Loucy (cell line): ENCODE measurements around the gene LSM12.

Experiments used
- H2AFZ ChIP-seq: fragments of 200-600 bp; sonication (generic); 2 replicates; pipeline ENCODE4 v1.6.0; 2016; ENCODE audit warnings: antibody characterized with exemption, mild to moderate bottlenecking, low read length, moderate library complexity
- H3F3A ChIP-seq: fragments of 200-600 bp; 2 replicates; pipeline ENCODE4 v1.6.0; 2016; ENCODE audit warnings: antibody characterized with exemption, low read depth, mild to moderate bottlenecking
- H3K27me3 ChIP-seq: fragments of 200-600 bp; sonication (generic); 2 replicates; pipeline ENCODE4 v1.6.1; 2014; ENCODE audit warnings: low read length, mild to moderate bottlenecking; ENCODE audit not compliant: insufficient read depth, poor library complexity, severe bottlenecking
- H3K36me3 ChIP-seq: fragments of 200-600 bp; sonication (generic); 2 replicates; pipeline ENCODE4 v1.6.1; 2016; ENCODE audit warnings: low read length; ENCODE audit not compliant: insufficient read depth
- H3K4me1 ChIP-seq: fragments of 200-600 bp; sonication (generic); 2 replicates; pipeline ENCODE4 v1.5.1; 2014; ENCODE audit warnings: low read length, mild to moderate bottlenecking; ENCODE audit not compliant: insufficient read depth, poor library complexity, severe bottlenecking
- H3K4me2 ChIP-seq: fragments of 200-600 bp; sonication (generic); 2 replicates; pipeline ENCODE4 v1.6.0; 2014; ENCODE audit warnings: antibody characterized with exemption, low read length, low read depth, mild to moderate bottlenecking; ENCODE audit not compliant: poor library complexity, severe bottlenecking
- H3K4me3 ChIP-seq: fragments of 200-600 bp; sonication (generic); 2 replicates; pipeline ENCODE4 v1.5.1; 2014; ENCODE audit warnings: low read length, mild to moderate bottlenecking, mixed read lengths; ENCODE audit not compliant: poor library complexity, severe bottlenecking
- H3K79me2 ChIP-seq: fragments of 200-600 bp; sonication (generic); 2 replicates; pipeline ENCODE4 v1.6.1; 2014; ENCODE audit warnings: low read length; ENCODE audit not compliant: insufficient read depth
- H3K9ac ChIP-seq: fragments of 200-600 bp; sonication (generic); 2 replicates; pipeline ENCODE4 v1.6.0; 2014; ENCODE audit warnings: mild to moderate bottlenecking, low read depth, low read length, moderate library complexity; ENCODE audit not compliant: poor library complexity, severe bottlenecking
- H3K9me2 ChIP-seq: fragments of 200-600 bp; sonication (generic); replicated peaks from 2 replicates; pipeline ENCODE4 v1.6.1; 2016; ENCODE audit warnings: low read depth, low read length, mixed read lengths
- H3K9me3 ChIP-seq: fragments of 200-600 bp; sonication (generic); 2 replicates; pipeline ENCODE4 v1.6.1; 2014; ENCODE audit warnings: mild to moderate bottlenecking, antibody characterized with exemption, low read length, low read depth; ENCODE audit not compliant: insufficient read depth
- H4K20me1 ChIP-seq: fragments of 200-600 bp; sonication (generic); 2 replicates; pipeline ENCODE4 v1.6.0; 2014; ENCODE audit warnings: antibody characterized with exemption, low read length, mild to moderate bottlenecking; ENCODE audit not compliant: insufficient read depth, poor library complexity, severe bottlenecking
- EZH2phosphoT487 ChIP-seq: fragments of 200-600 bp; IDR thresholded peaks from 2 replicates; pipeline ENCODE4 v1.6.1; 2018; ENCODE audit warnings: antibody characterized with exemption, mild to moderate bottlenecking, moderate library complexity, borderline replicate concordance
- TF ChIP-seq, protein P1 (sequence below): fragments of 200-600 bp; sonication (generic); conservative IDR thresholded peaks from 2 replicates; pipeline ENCODE4 v1.5.1; 2014; ENCODE audit warnings: mild to moderate bottlenecking, antibody characterized with exemption, low read length

Gene LSM12

GRCh38 chr17:44004761-44005526 is 61.5 kb downstream of the LSM12 start:
- H3K27me3 ChIP-seq: no peaks in the 10 kb centered on the region
- no peaks in the 10 kb centered on the region for H3K9me3 ChIP-seq
- no peak overlapping the region for H3K9ac ChIP-seq
- TF ChIP-seq EZH2phosphoT487: no peak
- TF ChIP-seq, protein P1, sequence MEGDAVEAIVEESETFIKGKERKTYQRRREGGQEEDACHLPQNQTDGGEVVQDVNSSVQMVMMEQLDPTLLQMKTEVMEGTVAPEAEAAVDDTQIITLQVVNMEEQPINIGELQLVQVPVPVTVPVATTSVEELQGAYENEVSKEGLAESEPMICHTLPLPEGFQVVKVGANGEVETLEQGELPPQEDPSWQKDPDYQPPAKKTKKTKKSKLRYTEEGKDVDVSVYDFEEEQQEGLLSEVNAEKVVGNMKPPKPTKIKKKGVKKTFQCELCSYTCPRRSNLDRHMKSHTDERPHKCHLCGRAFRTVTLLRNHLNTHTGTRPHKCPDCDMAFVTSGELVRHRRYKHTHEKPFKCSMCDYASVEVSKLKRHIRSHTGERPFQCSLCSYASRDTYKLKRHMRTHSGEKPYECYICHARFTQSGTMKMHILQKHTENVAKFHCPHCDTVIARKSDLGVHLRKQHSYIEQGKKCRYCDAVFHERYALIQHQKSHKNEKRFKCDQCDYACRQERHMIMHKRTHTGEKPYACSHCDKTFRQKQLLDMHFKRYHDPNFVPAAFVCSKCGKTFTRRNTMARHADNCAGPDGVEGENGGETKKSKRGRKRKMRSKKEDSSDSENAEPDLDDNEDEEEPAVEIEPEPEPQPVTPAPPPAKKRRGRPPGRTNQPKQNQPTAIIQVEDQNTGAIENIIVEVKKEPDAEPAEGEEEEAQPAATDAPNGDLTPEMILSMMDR: no peak
- H3K9me2 ChIP-seq: no peaks in the 10 kb centered on the region
- H3K79me2 ChIP-seq: no peaks in the 10 kb centered on the region
- no peaks in the 10 kb centered on the region for H3F3A ChIP-seq
- H3K36me3 ChIP-seq: no peaks in the 10 kb centered on the region
- H3K4me1 ChIP-seq: peaks cover 9% of the 10 kb centered on the region
- no peak overlapping the region for H2AFZ ChIP-seq
- no peaks in the 10 kb centered on the region for H4K20me1 ChIP-seq
- no peak overlapping the region for H3K4me3 ChIP-seq
- no peak overlapping the region for H3K4me2 ChIP-seq

DNA sequence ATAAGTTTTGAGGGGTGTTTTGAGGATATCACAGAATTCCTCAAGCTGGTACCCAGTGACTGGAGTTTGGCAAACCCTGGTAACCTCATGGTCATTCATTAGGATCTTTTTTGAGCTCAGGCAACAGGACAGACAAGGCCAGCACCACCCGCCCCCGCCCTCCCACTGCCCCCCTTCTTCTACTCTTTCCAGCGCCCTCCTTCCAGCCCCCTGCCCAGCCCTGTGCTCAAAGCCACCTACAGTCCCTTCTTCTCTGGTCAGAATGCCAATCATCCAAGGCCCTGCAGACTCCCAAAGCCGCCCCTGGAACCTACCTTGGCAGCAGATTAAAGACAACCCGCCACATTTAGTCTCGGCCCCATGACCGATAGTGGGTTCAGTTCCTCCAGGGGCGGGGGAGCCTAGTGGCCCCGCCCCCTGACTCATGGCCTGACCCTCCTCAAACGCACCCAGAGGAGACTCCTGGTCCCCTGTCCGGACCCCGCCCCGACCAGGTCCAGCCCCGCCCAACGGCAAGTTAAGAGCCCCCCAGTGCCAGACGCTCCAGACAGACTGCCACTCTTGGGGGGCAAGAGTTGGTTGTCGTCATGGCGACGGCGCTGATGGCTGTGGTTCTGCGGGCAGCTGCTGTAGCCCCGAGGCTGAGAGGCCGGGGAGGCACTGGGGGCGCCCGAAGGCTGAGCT is 62.3 kb downstream of the LSM12 start, which contains the start of gene NAGS:
Gene NAGS (plus strand): TSS at position 546 of the 684 bp plus-strand sequence. CDS start 42 bp downstream, at position 588.
- Histone ChIP-seq H3K27me3 (no peaks in the 10 kb centered on the region), H3K4me3 (no peak within 1 kb of the TSS), H4K20me1 (no peaks in the 10 kb centered on the region), H3K79me2 (no peaks in the 10 kb centered on the region), H2AFZ (no peak within 1 kb of the TSS), H3K4me1 (peaks cover 9% of the 10 kb centered on the region), H3K4me2 (no peak within 1 kb of the TSS), H3K9ac (no peak within 1 kb of the TSS), H3K9me2 (no peaks in the 10 kb centered on the region), H3F3A (no peaks in the 10 kb centered on the region), H3K9me3 (no peaks in the 10 kb centered on the region), H3K36me3 (no peaks in the 10 kb centered on the region)
- TF ChIP-seq, protein P1: no peak
- no peak for TF ChIP-seq EZH2phosphoT487

DNA sequence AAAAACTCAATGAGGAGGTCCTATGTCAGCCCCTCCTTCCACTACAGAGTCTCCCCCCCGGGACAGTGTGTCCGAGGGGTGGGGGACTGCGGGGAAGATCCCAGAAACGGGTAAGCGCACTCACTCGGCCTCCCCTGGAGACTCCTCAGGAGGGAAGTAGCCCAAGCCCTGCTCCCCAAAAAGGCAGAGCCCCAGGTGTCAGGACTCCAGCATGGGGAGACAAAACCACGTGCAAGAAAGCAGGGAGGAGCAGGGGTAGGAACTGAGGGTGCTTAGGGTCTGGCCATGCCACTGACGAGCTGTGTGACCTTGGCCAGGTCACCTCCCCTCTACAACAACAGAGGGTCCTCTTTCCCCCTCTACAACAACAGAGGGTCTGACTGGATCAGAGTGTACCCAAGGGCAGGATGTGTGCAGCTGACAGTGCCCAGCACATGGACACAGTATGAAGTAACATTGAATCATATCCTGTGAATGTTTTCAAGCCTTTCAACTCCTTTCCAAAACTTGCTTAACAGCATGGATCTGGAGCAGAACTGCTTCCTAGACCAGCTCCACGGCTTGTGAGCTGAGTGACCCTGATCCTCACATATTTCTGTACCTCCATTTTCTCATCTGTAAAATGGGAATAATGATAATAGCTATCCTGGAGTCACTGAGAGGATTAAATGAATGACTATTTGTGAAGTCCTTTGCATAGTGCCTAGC is 64.2 kb downstream of the LSM12 start:
- Histone ChIP-seq H3K27me3 (no peaks in the 10 kb centered on the region), H4K20me1 (no peaks in the 10 kb centered on the region), H3K9ac (no peak overlapping the region), H3K9me2 (no peaks in the 10 kb centered on the region), H3K9me3 (no peaks in the 10 kb centered on the region), H3K4me2 (no peak overlapping the region), H3K36me3 (no peaks in the 10 kb centered on the region), H3K4me1 (peaks cover 4% of the 10 kb centered on the region), H2AFZ (no peak overlapping the region), H3K4me3 (no peak overlapping the region), H3F3A (no peaks in the 10 kb centered on the region), H3K79me2 (no peaks in the 10 kb centered on the region)
- TF ChIP-seq, protein P1: no peak
- TF ChIP-seq EZH2phosphoT487: no peak
